ENCODE results near the gene ST7. TPM values are rescaled to one million over a fixed set of nuclear protein-coding genes. Genes with fewer than 3 reads are reported as not detected.

ST7 gene
- total and polyA plus RNA-seq, 2 of the 13 experiments (the other 11 are each of a cell fraction or from before 2014, with no cell fraction given), result 17.3 to 23.5 TPM

GRCh38 chr7:117077658-117078057, 124.4 kb downstream of the ST7 start:
- Histone ChIP-seq H3K9ac (ENCODE audit: insufficient read depth, low read depth, low read length) (no peak overlapping the region), H3K79me2 (ENCODE audit: insufficient read depth, low read length) (peaks cover 3% of the 10 kb centered on the region), H3K36me3 (replicated peaks in 1 of 2; ENCODE audit: control insufficient read depth in 1 of 2, insufficient read depth in 2 of 2, low read length in 2 of 2) (no peaks in the 10 kb centered on the region), H3K4me2 (ENCODE audit: low read depth, low read length) (no peak overlapping the region), H3K27ac (ENCODE audit: extremely low read length, insufficient read depth, low read length) (no peak overlapping the region), H3K9me3 (ENCODE audit: low read length) (peaks cover 8% of the 10 kb centered on the region), H3K4me3 (replicated peaks in 1 of 3; ENCODE audit: insufficient read depth in 1 of 3, low read depth in 2 of 3, low read length in 3 of 3) (no peak overlapping the region), H3K27me3 (ENCODE audit: control insufficient read depth in 1 of 2, insufficient read depth in 2 of 2, low read length in 2 of 2) (no peaks in the 10 kb centered on the region), H2AFZ (ENCODE audit: low read length) (no peak overlapping the region), H3K4me1 (ENCODE audit: insufficient read depth, low read length) (peaks cover 24% of the 10 kb centered on the region), H4K20me1 (ENCODE audit: insufficient read depth, low read length) (no peaks in the 10 kb centered on the region)
- in situ Hi-C loops (cut with HindIII; ENCODE audit: extremely low pct_ligation_motif_present, low pct_unique_long_range_greater_than_20kb), result no loop called here
- DNase-seq (ENCODE audit: low spot score) (peak; percentile 27), FAIRE-seq (no peak), ATAC-seq (peak; percentile 61)
- POLR2A ChIA-PET, result no interaction called here
- CTCF ChIA-PET (ENCODE audit: low intra/inter-chr PET ratio, low total read pairs), result no interaction called here
- no TSS peak for BruUV-seq (replicated peaks)
- intact Hi-C loops (cut with micrococcal nuclease; ENCODE audit: unreplicated experiment), result no loop called here
- TF ChIP-seq GABPA (IDR thresholded peaks at IDR 0.05; ENCODE audit: low read depth, low read length), result no peak
- TF ChIP-seq GABPA (CRISPR knock-in tag; IDR thresholded peaks at IDR 0.05; ENCODE audit: low read depth), result no peak
- peak; percentile 37; the same call in 1 of the 2 replicates for TF ChIP-seq CEBPB (IDR thresholded peaks at IDR 0.05; ENCODE audit: borderline replicate concordance, low read depth, low read length)
- no peak for TF ChIP-seq GLMP (CRISPR knock-in tag; IDR thresholded peaks at IDR 0.05; ENCODE audit: borderline replicate concordance)
- no peak for TF ChIP-seq RNF219 (CRISPR knock-in tag; IDR thresholded peaks at IDR 0.05)
- no peak for TF ChIP-seq PITX1 (CRISPR knock-in tag; IDR thresholded peaks at IDR 0.05)
- TF ChIP-seq NFIC (IDR thresholded peaks at IDR 0.05; ENCODE audit: low read length), result peak; percentile 95
- TF ChIP-seq PATZ1 (CRISPR knock-in tag; IDR thresholded peaks at IDR 0.05), result no peak
- TF ChIP-seq ONECUT2 (CRISPR knock-in tag; IDR thresholded peaks at IDR 0.05), result peak; percentile 91
- TF ChIP-seq CREM (IDR thresholded peaks at IDR 0.05), result peak; percentile 21; the same call in 1 of the 2 replicates
- no peak for TF ChIP-seq CREM (CRISPR knock-in tag; IDR thresholded peaks at IDR 0.05)
- TF ChIP-seq EP300 (IDR thresholded peaks at IDR 0.05; ENCODE audit: low read depth in 2 of 2, low read length in 2 of 2), result peak in 1 of 2 experiments; percentile 43; a peak in 2 of 4 replicates
- TF ChIP-seq EP300 (CRISPR knock-in tag; IDR thresholded peaks at IDR 0.05; ENCODE audit: borderline replicate concordance), result no peak
- TF ChIP-seq ZNF264 (CRISPR knock-in tag; IDR thresholded peaks at IDR 0.05), result no peak
- TF ChIP-seq, protein P1, sequence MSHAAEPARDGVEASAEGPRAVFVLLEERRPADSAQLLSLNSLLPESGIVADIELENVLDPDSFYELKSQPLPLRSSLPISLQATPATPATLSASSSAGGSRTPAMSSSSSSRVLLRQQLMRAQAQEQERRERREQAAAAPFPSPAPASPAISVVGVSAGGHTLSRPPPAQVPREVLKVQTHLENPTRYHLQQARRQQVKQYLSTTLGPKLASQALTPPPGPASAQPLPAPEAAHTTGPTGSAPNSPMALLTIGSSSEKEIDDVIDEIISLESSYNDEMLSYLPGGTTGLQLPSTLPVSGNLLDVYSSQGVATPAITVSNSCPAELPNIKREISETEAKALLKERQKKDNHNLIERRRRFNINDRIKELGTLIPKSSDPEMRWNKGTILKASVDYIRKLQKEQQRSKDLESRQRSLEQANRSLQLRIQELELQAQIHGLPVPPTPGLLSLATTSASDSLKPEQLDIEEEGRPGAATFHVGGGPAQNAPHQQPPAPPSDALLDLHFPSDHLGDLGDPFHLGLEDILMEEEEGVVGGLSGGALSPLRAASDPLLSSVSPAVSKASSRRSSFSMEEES (CRISPR knock-in tag; IDR thresholded peaks at IDR 0.05), result no peak
- TF ChIP-seq ZNF547 (CRISPR knock-in tag; IDR thresholded peaks at IDR 0.05), result no peak
- peak; percentile 61; the same call in 1 of the 2 replicates for TF ChIP-seq GFI1 (CRISPR knock-in tag; IDR thresholded peaks at IDR 0.05; ENCODE audit: borderline replicate concordance)
- TF ChIP-seq, protein P2, sequence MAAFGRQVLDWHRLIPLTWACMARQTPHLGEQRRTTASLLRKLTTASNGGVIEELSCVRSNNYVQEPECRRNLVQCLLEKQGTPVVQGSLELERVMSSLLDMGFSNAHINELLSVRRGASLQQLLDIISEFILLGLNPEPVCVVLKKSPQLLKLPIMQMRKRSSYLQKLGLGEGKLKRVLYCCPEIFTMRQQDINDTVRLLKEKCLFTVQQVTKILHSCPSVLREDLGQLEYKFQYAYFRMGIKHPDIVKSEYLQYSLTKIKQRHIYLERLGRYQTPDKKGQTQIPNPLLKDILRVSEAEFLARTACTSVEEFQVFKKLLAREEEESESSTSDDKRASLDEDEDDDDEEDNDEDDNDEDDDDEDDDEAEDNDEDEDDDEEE (CRISPR knock-in tag; IDR thresholded peaks at IDR 0.05), result no peak
- no peak for TF ChIP-seq NFRKB (IDR thresholded peaks at IDR 0.05)
- TF ChIP-seq ZNF766 (CRISPR knock-in tag; IDR thresholded peaks at IDR 0.05; ENCODE audit: borderline replicate concordance), result no peak
